Smooth muscle cell (in vitro differentiated cells): ENCODE data around the gene CAMK1G. TPM values are rescaled to one million over a fixed set of nuclear protein-coding genes. Genes with fewer than 3 reads are reported as not detected.

Experiments used
- DNase-seq: peaks from one replicate; lab custom pipeline; 2025; ENCODE audit not compliant: unreplicated experiment; lab: John Stamatoyannopoulos, UW
- H2AFZ ChIP-seq: fragments of 200-600 bp; sonication (generic); 2 replicates; pipeline ENCODE4 v1.6.0; 2016; ENCODE audit warnings: antibody characterized with exemption, low read depth, mild to moderate bottlenecking
- H3F3A ChIP-seq: fragments of 200-600 bp; sonication (generic); 2 replicates; pipeline ENCODE4 v1.6.0; 2017; ENCODE audit warnings: antibody characterized with exemption, low read depth
- H3K27ac ChIP-seq: fragments of 200-600 bp; sonication (generic); 2 replicates; pipeline ENCODE4 v1.5.1; 2016; ENCODE audit warnings: low read depth, mild to moderate bottlenecking
- H3K27me3 ChIP-seq: fragments of 200-600 bp; sonication (generic); 2 replicates; pipeline ENCODE4 v1.6.1; 2016; ENCODE audit warnings: low read depth, mild to moderate bottlenecking
- H3K36me3 ChIP-seq: fragments of 200-600 bp; sonication (generic); 2 replicates; pipeline ENCODE4 v1.5.1; 2016; ENCODE audit warnings: low read depth
- H3K4me1 ChIP-seq: fragments of 200-600 bp; sonication (generic); 2 replicates; pipeline ENCODE4 v1.5.1; 2016; ENCODE audit warnings: low read depth
- H3K4me2 ChIP-seq: fragments of 200-600 bp; sonication (generic); 2 replicates; pipeline ENCODE4 v1.6.0; 2016; ENCODE audit warnings: mild to moderate bottlenecking
- H3K4me3 ChIP-seq: fragments of 200-600 bp; sonication (generic); 2 replicates; pipeline ENCODE4 v1.5.1; 2016; ENCODE audit warnings: mild to moderate bottlenecking
- H3K79me2 ChIP-seq: fragments of 200-600 bp; sonication (generic); 2 replicates; pipeline ENCODE4 v1.6.0; 2016; ENCODE audit warnings: low read depth, mild to moderate bottlenecking
- H3K9ac ChIP-seq: fragments of 200-600 bp; sonication (generic); 2 replicates; pipeline ENCODE4 v1.6.0; 2016; ENCODE audit warnings: low read depth
- H3K9me3 ChIP-seq: fragments of 200-600 bp; sonication (generic); replicated peaks from 2 replicates; pipeline ENCODE4 v1.5.1; 2016; ENCODE audit warnings: low read depth
- H4K20me1 ChIP-seq: fragments of 200-600 bp; sonication (generic); 2 replicates; pipeline ENCODE4 v1.6.0; 2016; ENCODE audit warnings: low read depth
- CTCF ChIP-seq: fragments of 200-600 bp; sonication (generic); IDR thresholded peaks from 2 replicates; pipeline ENCODE4 v1.5.1; 2017; ENCODE audit warnings: borderline replicate concordance, mild to moderate bottlenecking, antibody characterized with exemption; ENCODE audit not compliant: insufficient read depth, poor library complexity, severe bottlenecking
- WGBS: methylation state at CpG from one replicate; pipeline ENCODE4 v1.1.7; 2016; ENCODE audit warnings: low lambda C conversion rate; 5-methylcytosine and 5-hydroxymethylcytosine counted together
- polyA plus RNA-seq: library from polyadenylated mRNA; unstranded; fragments of >200 nt; fragmentation: Nextera tagmentation; extraction: Ambion mirVana; gene quantifications from 2 replicates; pipeline ENCODE4 v1.2.1, GENCODE V29; 2016
- total RNA-seq: library from RNA; depleted of rRNA; stranded (reverse); fragments of >200 nt; gene quantifications from 2 replicates; pipeline ENCODE4 v1.2.3, GENCODE V29; 2014

Gene CAMK1G
- total and polyA plus RNA-seq, 2 experiments from 2014 or later, result 0.13 TPM; not detected in 1

DNA sequence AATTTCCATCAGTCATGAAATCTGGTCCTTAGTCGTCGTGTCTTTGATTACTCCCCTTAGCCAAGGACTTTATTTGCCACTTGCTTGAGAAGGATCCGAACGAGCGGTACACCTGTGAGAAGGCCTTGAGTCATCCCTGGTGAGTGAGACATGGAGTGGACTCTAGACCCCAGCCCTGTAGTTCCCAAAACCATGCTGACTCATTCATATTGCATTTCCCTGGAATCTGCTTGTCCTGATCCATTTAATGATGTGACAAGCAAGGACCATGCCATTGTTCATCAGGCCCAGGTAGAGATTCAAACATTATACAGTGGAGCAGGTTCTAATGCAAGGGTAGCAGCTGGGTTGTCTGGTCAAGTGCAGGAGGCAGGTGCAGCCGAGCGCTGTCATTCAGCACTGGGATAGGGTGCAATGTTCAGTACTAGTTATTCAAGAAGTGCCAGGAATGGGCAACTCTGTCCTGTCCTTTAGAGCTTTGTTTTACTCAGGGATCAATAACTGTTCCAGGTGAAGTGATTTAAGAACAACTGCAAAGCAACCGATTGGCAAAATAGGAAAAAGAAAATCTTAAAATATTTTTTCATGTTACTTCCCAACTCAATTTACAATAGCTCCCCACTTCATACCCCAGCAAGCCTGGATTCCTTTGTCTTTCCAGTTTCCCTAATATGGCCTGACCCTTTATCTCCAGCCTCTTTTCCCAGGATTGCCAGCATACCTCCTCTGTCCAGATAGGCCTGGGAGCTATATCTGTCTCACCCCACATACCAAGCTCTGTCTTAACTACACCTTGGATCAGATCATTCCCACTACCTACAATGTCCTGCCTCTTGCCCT lies 26.5 kb downstream of the CAMK1G start:
- no peaks in the 10 kb centered on the region for H3F3A ChIP-seq
- no peak for TF ChIP-seq CTCF
- H4K20me1 ChIP-seq, result no peaks in the 10 kb centered on the region
- 88% methylated on average over 8 of the region's 8 CpGs for WGBS
- H3K27me3 ChIP-seq, result peaks cover 13% of the 10 kb centered on the region
- DNase-seq, result no peak
- H3K9me3 ChIP-seq, result no peaks in the 10 kb centered on the region
- H3K79me2 ChIP-seq, result no peaks in the 10 kb centered on the region
- H3K9ac ChIP-seq, result no peak overlapping the region
- H2AFZ ChIP-seq, result no peak overlapping the region
- H3K4me1 ChIP-seq, result no peaks in the 10 kb centered on the region
- H3K27ac ChIP-seq, result no peak overlapping the region
- no peaks in the 10 kb centered on the region for H3K36me3 ChIP-seq
- H3K4me3 ChIP-seq, result no peak overlapping the region
- no peak overlapping the region for H3K4me2 ChIP-seq

GRCh38 chr1:209610631-209610905 lies 27.1 kb downstream of the CAMK1G start:
- Histone ChIP-seq H3K36me3 (no peaks in the 10 kb centered on the region), H4K20me1 (no peaks in the 10 kb centered on the region), H3K27ac (no peak overlapping the region), H2AFZ (no peak overlapping the region), H3K4me2 (no peak overlapping the region), H3K79me2 (no peaks in the 10 kb centered on the region), H3K9ac (no peak overlapping the region), H3K4me1 (no peaks in the 10 kb centered on the region), H3K4me3 (no peak overlapping the region), H3K27me3 (peaks cover 13% of the 10 kb centered on the region), H3F3A (no peaks in the 10 kb centered on the region), H3K9me3 (no peaks in the 10 kb centered on the region)
- TF ChIP-seq CTCF, result no peak
- DNase-seq, result no peak
- WGBS, result 88% methylated on average over 3 of the region's 3 CpGs

- Histone ChIP-seq H2AFZ (no peak overlapping the region), H4K20me1 (no peaks in the 10 kb centered on the region), H3K27me3 (peaks cover 13% of the 10 kb centered on the region), H3K4me3 (no peak overlapping the region), H3K9ac (no peak overlapping the region), H3F3A (no peaks in the 10 kb centered on the region), H3K4me2 (no peak overlapping the region), H3K36me3 (no peaks in the 10 kb centered on the region), H3K9me3 (no peaks in the 10 kb centered on the region), H3K79me2 (no peaks in the 10 kb centered on the region), H3K27ac (no peak overlapping the region), H3K4me1 (no peaks in the 10 kb centered on the region)
- no peak for TF ChIP-seq CTCF
- WGBS, result 96% methylated on average over 13 of the region's 13 CpGs
- DNase-seq, result no peak
Observed at GRCh38 chr1:209611771-209612570, 28.5 kb downstream of the CAMK1G start.
